Ascending aorta (tissue), 2 donors: ENCODE results near the gene ARHGAP32. TPM values are rescaled to one million over a fixed set of nuclear protein-coding genes. Genes with fewer than 3 reads are reported as not detected.

Source experiments
- DNase-seq, 2 donors: peaks; one replicate each; pipeline ENCODE4 v3.0.0-alpha.2; 2019; ENCODE audit warnings: low spot score in 2 of 2
- H3K27ac ChIP-seq, 2 donors: fragments of 200-600 bp; sonication (generic); one replicate each; pipeline ENCODE4 v1.5.1; 2016 to 2017; ENCODE audit warnings: mild to moderate bottlenecking in 1 of 2
- H3K27me3 ChIP-seq: fragments of 200-600 bp; sonication (generic); one replicate; pipeline ENCODE4 v1.5.1; 2017
- H3K36me3 ChIP-seq, 2 donors: fragments of 200-600 bp; sonication (generic); one replicate each; pipeline ENCODE4 v1.5.1; 2016
- H3K4me1 ChIP-seq, 2 donors: fragments of 200-600 bp; sonication (generic); one replicate each; pipeline ENCODE4 v1.5.1; 2016 to 2017; ENCODE audit warnings: mild to moderate bottlenecking in 1 of 2
- H3K4me3 ChIP-seq, 2 donors: fragments of 200-600 bp; sonication (generic); one replicate each; pipeline ENCODE4 v1.5.1; 2016 to 2017; ENCODE audit warnings: mild to moderate bottlenecking in 1 of 2
- H3K9me3 ChIP-seq, 2 donors: fragments of 200-600 bp; sonication (generic); one replicate each; pipeline ENCODE4 v1.5.1; 2016
- CTCF ChIP-seq, 3 experiments: fragments of 200-600 bp in 2 of 3; fragments of 450-650 bp in 1 of 3; sonication (generic) in 2 of 3; IDR thresholded peaks; one replicate each; pipeline ENCODE4 v1.5.1; 2016 to 2019; ENCODE audit warnings: antibody characterized with exemption in 3 of 3, mild to moderate bottlenecking in 1 of 3, moderate library complexity in 1 of 3
- intact Hi-C: fragments of 100-400 bp; cut with DNase I; formaldehyde crosslinking; loops from one replicate; pipeline ENCODE4 v1.15.1; 2023
- total RNA-seq: library from RNA; depleted of rRNA; stranded (reverse); fragments of >200 nt; gene quantifications from one replicate; pipeline ENCODE4 v1.1.0, GENCODE V29; 2016

ARHGAP32 gene
- total RNA-seq, 1 donor from 2014 or later: 4.9 TPM

- Histone ChIP-seq H3K27ac (no peak overlapping the region), H3K4me1 (no peaks in the 10 kb centered on the region), H3K9me3 (no peaks in the 10 kb centered on the region), H3K27me3 (no peaks in the 10 kb centered on the region), H3K36me3 (no peaks in the 10 kb centered on the region), H3K4me3 (no peak overlapping the region)
- DNase-seq: no peak
- TF ChIP-seq CTCF (IDR thresholded peaks at IDR 0.05): no peak
- intact Hi-C loops: no loop called here
Observed at GRCh38 chr11:128933481-128934178, 258.5 kb downstream of the ARHGAP32 start.

- Histone ChIP-seq H3K4me1 (no peaks in the 10 kb centered on the region), H3K27ac (no peak overlapping the region), H3K27me3 (no peaks in the 10 kb centered on the region), H3K9me3 (no peaks in the 10 kb centered on the region), H3K36me3 (no peaks in the 10 kb centered on the region), H3K4me3 (no peak overlapping the region)
- intact Hi-C loops: no loop called here
- DNase-seq: no peak
- no peak for TF ChIP-seq CTCF (IDR thresholded peaks at IDR 0.05)
Observed at GRCh38 chr11:128931668-128932067, 260.5 kb downstream of the ARHGAP32 start.

- Histone ChIP-seq H3K4me1 (no peaks in the 10 kb centered on the region), H3K27ac (no peak overlapping the region), H3K36me3 (no peaks in the 10 kb centered on the region), H3K9me3 (no peaks in the 10 kb centered on the region), H3K27me3 (no peaks in the 10 kb centered on the region), H3K4me3 (no peak overlapping the region)
- intact Hi-C loops: no loop called here
- TF ChIP-seq CTCF (IDR thresholded peaks at IDR 0.05): no peak
- DNase-seq: no peak
Observed at GRCh38 chr11:128931066-128931465, 261.1 kb downstream of the ARHGAP32 start.

- no peak overlapping the region for H3K27ac ChIP-seq
- TF ChIP-seq CTCF (IDR thresholded peaks at IDR 0.05): no peak
- H3K4me1 ChIP-seq: no peaks in the 10 kb centered on the region
- no peaks in the 10 kb centered on the region for H3K9me3 ChIP-seq
- H3K36me3 ChIP-seq: no peaks in the 10 kb centered on the region
- no peak for DNase-seq
- intact Hi-C loops: no loop called here
- no peaks in the 10 kb centered on the region for H3K27me3 ChIP-seq
- H3K4me3 ChIP-seq: no peak overlapping the region
Observed at GRCh38 chr11:128929991-128930390, 262.1 kb downstream of the ARHGAP32 start.

- no peak for TF ChIP-seq CTCF (IDR thresholded peaks at IDR 0.05)
- intact Hi-C loops: no loop called here
- Histone ChIP-seq H3K4me1 (no peaks in the 10 kb centered on the region), H3K27ac (no peak overlapping the region), H3K4me3 (no peak overlapping the region), H3K9me3 (no peaks in the 10 kb centered on the region), H3K27me3 (no peaks in the 10 kb centered on the region), H3K36me3 (no peaks in the 10 kb centered on the region)
- DNase-seq: no peak
Observed at GRCh38 chr11:128929468-128929867, 262.7 kb downstream of the ARHGAP32 start.

GRCh38 chr11:128928400-128928799 lies 263.7 kb downstream of the ARHGAP32 start:
- TF ChIP-seq CTCF (IDR thresholded peaks at IDR 0.05): no peak

More at GRCh38 chr11:128928400-128928799, 263.7 kb downstream of the ARHGAP32 start:
- Histone ChIP-seq H3K4me1 (no peaks in the 10 kb centered on the region), H3K27me3 (no peaks in the 10 kb centered on the region), H3K4me3 (no peak overlapping the region), H3K27ac (no peak overlapping the region), H3K9me3 (no peaks in the 10 kb centered on the region), H3K36me3 (no peaks in the 10 kb centered on the region)
- no peak for DNase-seq
- intact Hi-C loops: no loop called here
